Lower leg skin (tissue), 3 donors: Measurements from ENCODE around the gene KMT2D.

Source experiments
- POLR2A ChIP-seq, 2 donors: fragments of 450-650 bp; IDR thresholded peaks; one replicate each; pipeline ENCODE4 v1.6.1; 2016 to 2017; ENCODE audit warnings: antibody characterized with exemption in 2 of 2, mild to moderate bottlenecking in 1 of 2, moderate library complexity in 1 of 2
- TF ChIP-seq, protein P1 (sequence below), 3 donors: fragments of 450-650 bp; IDR thresholded peaks; one replicate each; pipeline ENCODE4 v1.5.1; 2016; ENCODE audit warnings: antibody characterized with exemption in 3 of 3, mild to moderate bottlenecking in 3 of 3, moderate library complexity in 2 of 3

DNA sequence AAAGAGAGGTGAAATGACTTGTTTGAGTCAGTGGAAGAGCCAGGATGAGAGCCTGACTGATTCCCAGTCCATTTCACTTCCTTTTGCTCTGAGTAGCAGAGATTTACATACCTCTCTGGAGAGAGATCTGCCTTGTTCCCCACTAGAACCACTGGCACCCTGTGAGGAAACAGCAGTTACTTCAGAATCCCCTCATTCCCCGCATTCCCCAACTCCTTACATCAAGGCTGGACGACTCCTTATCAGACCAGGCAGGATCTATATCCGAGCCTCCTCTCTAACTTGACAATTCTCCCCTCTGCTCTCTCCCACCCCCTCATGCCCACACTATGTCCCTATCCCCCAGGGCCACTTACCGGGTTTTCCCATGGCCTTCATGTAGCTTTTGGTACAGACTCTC, 5.5 kb upstream of the KMT2D start:
- TF ChIP-seq, protein P1, sequence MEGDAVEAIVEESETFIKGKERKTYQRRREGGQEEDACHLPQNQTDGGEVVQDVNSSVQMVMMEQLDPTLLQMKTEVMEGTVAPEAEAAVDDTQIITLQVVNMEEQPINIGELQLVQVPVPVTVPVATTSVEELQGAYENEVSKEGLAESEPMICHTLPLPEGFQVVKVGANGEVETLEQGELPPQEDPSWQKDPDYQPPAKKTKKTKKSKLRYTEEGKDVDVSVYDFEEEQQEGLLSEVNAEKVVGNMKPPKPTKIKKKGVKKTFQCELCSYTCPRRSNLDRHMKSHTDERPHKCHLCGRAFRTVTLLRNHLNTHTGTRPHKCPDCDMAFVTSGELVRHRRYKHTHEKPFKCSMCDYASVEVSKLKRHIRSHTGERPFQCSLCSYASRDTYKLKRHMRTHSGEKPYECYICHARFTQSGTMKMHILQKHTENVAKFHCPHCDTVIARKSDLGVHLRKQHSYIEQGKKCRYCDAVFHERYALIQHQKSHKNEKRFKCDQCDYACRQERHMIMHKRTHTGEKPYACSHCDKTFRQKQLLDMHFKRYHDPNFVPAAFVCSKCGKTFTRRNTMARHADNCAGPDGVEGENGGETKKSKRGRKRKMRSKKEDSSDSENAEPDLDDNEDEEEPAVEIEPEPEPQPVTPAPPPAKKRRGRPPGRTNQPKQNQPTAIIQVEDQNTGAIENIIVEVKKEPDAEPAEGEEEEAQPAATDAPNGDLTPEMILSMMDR (IDR thresholded peaks at IDR 0.05): no peak
- TF ChIP-seq POLR2A (IDR thresholded peaks at IDR 0.05): no peak
